ENCODE measurements around the gene GNL2. TPM values are rescaled to one million over a fixed set of nuclear protein-coding genes. Genes with fewer than 3 reads are reported as not detected.

Gene GNL2
- total and polyA plus RNA-seq, 10 of the 15 experiments (the other 5 are each of a cell fraction or from before 2014, with no cell fraction given): 64.2 to 167 (median 88.2) TPM

- ATAC-seq (no peak), DNase-seq (ENCODE audit: low read depth, low spot score) (no peak), FAIRE-seq (no peak)
- intact Hi-C loops (cut with micrococcal nuclease; ENCODE audit: unreplicated experiment) (no loop called here), in situ Hi-C loops (cut with MboI) (no loop called here)
- H3K9ac ChIP-seq (ENCODE audit: control insufficient read depth, insufficient read depth, low read length): no peak overlapping the region
- RAD21 ChIA-PET (ENCODE audit: unreplicated experiment): interaction anchor here (0.6 kb wide), 1 partner anchor 115 kb away, joined by 3 read pairs; the partner anchor contains the start of gene MEAF6
- H3K9me3 ChIP-seq (replicated peaks; ENCODE audit: control insufficient read depth, insufficient read depth, low read length): no peaks in the 10 kb centered on the region
- no peaks in the 10 kb centered on the region for H4K20me1 ChIP-seq (ENCODE audit: control insufficient read depth, insufficient read depth)
- POLR2A ChIA-PET: no interaction called here
- H3K27me3 ChIP-seq (replicated peaks in 1 of 2; ENCODE audit: control insufficient read depth in 2 of 2, insufficient read depth in 2 of 2, low read length in 1 of 2): peaks cover 15 to 34% of the 10 kb centered on the region in 2 experiments
- H3K27ac ChIP-seq (ENCODE audit: control insufficient read depth, insufficient read depth): no peak overlapping the region
- H3K4me1 ChIP-seq (ENCODE audit: control insufficient read depth, insufficient read depth, low read length): no peaks in the 10 kb centered on the region
- H2AFZ ChIP-seq (ENCODE audit: control insufficient read depth, low read depth, low read length): no peak overlapping the region
- H3K79me2 ChIP-seq (ENCODE audit: control insufficient read depth, insufficient read depth, low read length): no peaks in the 10 kb centered on the region
- H3K4me3 ChIP-seq: no peak overlapping the region
- no peak overlapping the region for H3K4me2 ChIP-seq (ENCODE audit: control insufficient read depth, insufficient read depth)
- BruUV-seq (replicated peaks): no TSS peak
- WGBS (ENCODE audit: insufficient coverage, insufficient replicate concordance, low lambda C conversion rate, missing lambda C conversion rate): 49% methylated on average over 7 of the region's 7 CpGs
- no peaks in the 10 kb centered on the region for H3K36me3 ChIP-seq (ENCODE audit: control insufficient read depth in 2 of 2, insufficient read depth in 2 of 2, low read length in 1 of 2)
- TF ChIP-seq MAX (IDR thresholded peaks at IDR 0.05; ENCODE audit: low read depth, low read length): no peak
- TF ChIP-seq EGR1 (IDR thresholded peaks at IDR 0.05; ENCODE audit: borderline replicate concordance in 1 of 2, low read depth in 2 of 2, low read length in 2 of 2): no peak
- no peak for TF ChIP-seq ESRRA (IDR thresholded peaks at IDR 0.05; ENCODE audit: low read length)
- no peak for TF ChIP-seq IRF4 (IDR thresholded peaks at IDR 0.05; ENCODE audit: low read depth, low read length)
- no peak for TF ChIP-seq SRF (IDR thresholded peaks at IDR 0.05; ENCODE audit: low read depth in 2 of 2, low read length in 2 of 2)
- no peak for TF ChIP-seq CEBPZ (IDR thresholded peaks at IDR 0.05; ENCODE audit: low read depth, low read length)
- TF ChIP-seq BACH1 (IDR thresholded peaks at IDR 0.05; ENCODE audit: borderline replicate concordance): no peak
- TF ChIP-seq SREBF2 (IDR thresholded peaks at IDR 0.05; ENCODE audit: low read length): no peak
- no peak for TF ChIP-seq FOS (IDR thresholded peaks at IDR 0.05; ENCODE audit: borderline replicate concordance, extremely low read depth, insufficient read length)
- no peak for TF ChIP-seq ATF3 (IDR thresholded peaks at IDR 0.05; ENCODE audit: borderline replicate concordance, extremely low read depth, low read depth, low read length)
- no peak for TF ChIP-seq MXI1 (IDR thresholded peaks at IDR 0.05; ENCODE audit: low read depth, low read length)
- TF ChIP-seq BCL11A (IDR thresholded peaks at IDR 0.05; ENCODE audit: low read depth, low read length): no peak
- SMC1A ChIA-PET (ENCODE audit: uncharacterized antibody, unreplicated experiment): no interaction called here
- CTCF ChIA-PET: no interaction called here
Measured at GRCh38 chr1:37629726-37630425, 34.1 kb upstream of the GNL2 start.
